ENCODE measurements around the gene TTC3. TPM values are rescaled to one million over a fixed set of nuclear protein-coding genes. Genes with fewer than 3 reads are reported as not detected.

TTC3 gene
- total and polyA plus RNA-seq, 10 of the 15 experiments (the other 5 are each of a cell fraction or from before 2014, with no cell fraction given) = 23.1 to 94.9 (median 72.7) TPM

DNA sequence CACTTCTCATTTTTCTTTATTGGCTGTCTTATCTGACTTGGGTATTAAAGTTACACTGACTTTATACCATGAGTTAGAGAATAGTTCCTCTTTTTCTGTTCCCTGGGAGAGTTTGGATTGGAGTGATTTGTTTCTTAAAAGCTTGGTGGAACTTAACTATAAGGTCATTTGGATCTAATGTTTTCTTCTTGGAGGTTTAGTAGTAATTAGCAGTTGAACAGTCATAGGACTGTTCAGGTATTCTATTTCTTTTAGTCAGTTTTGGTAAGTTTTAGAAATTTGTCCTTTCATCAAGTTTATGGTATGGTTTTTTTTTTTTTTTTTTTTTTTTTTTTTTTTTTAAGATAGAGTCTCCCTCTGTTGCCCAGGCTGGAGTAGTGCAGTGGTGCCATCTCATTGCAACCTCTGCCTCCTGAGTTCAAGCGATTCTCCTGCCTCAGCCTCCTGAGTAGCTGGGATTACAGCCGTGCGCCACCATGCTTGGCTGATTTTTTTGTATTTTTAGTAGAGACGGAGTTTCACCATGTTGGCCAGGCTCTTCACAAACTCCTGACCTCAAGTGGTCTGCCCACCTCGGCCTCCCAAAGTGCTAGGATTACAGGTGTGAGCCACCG is 6.3 kb downstream of the TTC3 start (continued):
- TF ChIP-seq, protein P1, sequence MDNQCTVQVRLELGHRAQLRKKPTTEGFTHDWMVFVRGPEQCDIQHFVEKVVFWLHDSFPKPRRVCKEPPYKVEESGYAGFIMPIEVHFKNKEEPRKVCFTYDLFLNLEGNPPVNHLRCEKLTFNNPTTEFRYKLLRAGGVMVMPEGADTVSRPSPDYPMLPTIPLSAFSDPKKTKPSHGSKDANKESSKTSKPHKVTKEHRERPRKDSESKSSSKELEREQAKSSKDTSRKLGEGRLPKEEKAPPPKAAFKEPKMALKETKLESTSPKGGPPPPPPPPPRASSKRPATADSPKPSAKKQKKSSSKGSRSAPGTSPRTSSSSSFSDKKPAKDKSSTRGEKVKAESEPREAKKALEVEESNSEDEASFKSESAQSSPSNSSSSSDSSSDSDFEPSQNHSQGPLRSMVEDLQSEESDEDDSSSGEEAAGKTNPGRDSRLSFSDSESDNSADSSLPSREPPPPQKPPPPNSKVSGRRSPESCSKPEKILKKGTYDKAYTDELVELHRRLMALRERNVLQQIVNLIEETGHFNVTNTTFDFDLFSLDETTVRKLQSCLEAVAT (IDR thresholded peaks at IDR 0.05) = 0 out of 2 replicates have a peak, but pooled peaks have one; percentile 52
- TF ChIP-seq SP1 (IDR thresholded peaks at IDR 0.05; ENCODE audit: low read depth, low read length) (no peak), MTA2 (IDR thresholded peaks at IDR 0.05; ENCODE audit: low read depth) (no peak), EGR1 (IDR thresholded peaks at IDR 0.05; ENCODE audit: borderline replicate concordance in 1 of 2, low read depth in 2 of 2, low read length in 2 of 2) (no peak), IKZF1 (conservative IDR thresholded peaks at IDR 0.05) (no peak), SMAD5 (IDR thresholded peaks at IDR 0.05; ENCODE audit: low read depth) (no peak), ZNF384 (IDR thresholded peaks at IDR 0.05; ENCODE audit: borderline replicate concordance, low read depth, low read length) (peak; percentile 76; the same call in 1 of the 2 replicates)
- TF ChIP-seq, protein P2, sequence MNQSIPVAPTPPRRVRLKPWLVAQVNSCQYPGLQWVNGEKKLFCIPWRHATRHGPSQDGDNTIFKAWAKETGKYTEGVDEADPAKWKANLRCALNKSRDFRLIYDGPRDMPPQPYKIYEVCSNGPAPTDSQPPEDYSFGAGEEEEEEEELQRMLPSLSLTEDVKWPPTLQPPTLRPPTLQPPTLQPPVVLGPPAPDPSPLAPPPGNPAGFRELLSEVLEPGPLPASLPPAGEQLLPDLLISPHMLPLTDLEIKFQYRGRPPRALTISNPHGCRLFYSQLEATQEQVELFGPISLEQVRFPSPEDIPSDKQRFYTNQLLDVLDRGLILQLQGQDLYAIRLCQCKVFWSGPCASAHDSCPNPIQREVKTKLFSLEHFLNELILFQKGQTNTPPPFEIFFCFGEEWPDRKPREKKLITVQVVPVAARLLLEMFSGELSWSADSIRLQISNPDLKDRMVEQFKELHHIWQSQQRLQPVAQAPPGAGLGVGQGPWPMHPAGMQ (IDR thresholded peaks at IDR 0.05; ENCODE audit: borderline replicate concordance) = no peak

DNA sequence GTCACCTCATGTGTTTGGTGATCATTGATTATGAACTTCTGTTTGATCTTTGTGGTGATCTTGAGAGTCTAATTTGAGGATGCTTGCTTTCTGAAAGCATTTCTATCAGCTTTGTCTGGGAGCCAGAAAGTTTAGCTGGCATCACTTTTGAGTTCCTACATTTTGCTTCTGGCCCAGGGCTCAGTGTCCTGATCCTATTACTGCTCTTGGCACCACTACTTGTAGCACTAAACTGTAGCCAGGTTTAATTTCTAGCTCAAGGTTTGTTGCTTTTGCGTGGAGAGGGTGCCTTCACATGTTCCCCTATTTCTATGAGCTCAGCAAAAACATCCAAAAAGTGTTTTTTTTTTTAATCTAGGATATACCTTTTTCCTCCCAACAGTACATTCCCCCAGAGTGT is 9.3 kb downstream of the TTC3 start:
- Histone ChIP-seq H3K4me1 (ENCODE audit: control insufficient read depth, insufficient read depth, low read length) (no peaks in the 10 kb centered on the region), H3K4me3 (no peak overlapping the region), H3K36me3 (ENCODE audit: control insufficient read depth in 2 of 2, insufficient read depth in 2 of 2, low read length in 1 of 2) (no peaks in the 10 kb centered on the region), H2AFZ (ENCODE audit: control insufficient read depth, low read depth, low read length) (no peak overlapping the region), H3K27ac (ENCODE audit: control insufficient read depth, insufficient read depth) (no peak overlapping the region), H3K9me3 (replicated peaks; ENCODE audit: control insufficient read depth, insufficient read depth, low read length) (no peaks in the 10 kb centered on the region), H4K20me1 (ENCODE audit: control insufficient read depth, insufficient read depth) (peaks cover under 1% of the 10 kb centered on the region; the same call in 1 of the 2 replicates), H3K27me3 (replicated peaks in 1 of 2; ENCODE audit: control insufficient read depth in 2 of 2, insufficient read depth in 2 of 2, low read length in 1 of 2) (no peaks in the 10 kb centered on the region), H3K79me2 (ENCODE audit: control insufficient read depth, insufficient read depth, low read length) (peaks cover 47% of the 10 kb centered on the region), H3K9ac (ENCODE audit: control insufficient read depth, insufficient read depth, low read length) (no peak overlapping the region), H3K4me2 (ENCODE audit: control insufficient read depth, insufficient read depth) (no peak overlapping the region)
- BruUV-seq (replicated peaks) = no TSS peak
- WGBS (ENCODE audit: insufficient coverage, insufficient replicate concordance, low lambda C conversion rate, missing lambda C conversion rate) = 100% methylated on average over 1 of the region's 1 CpG
- ChIA-PET SMC1A (ENCODE audit: uncharacterized antibody, unreplicated experiment) (interaction anchor here (0.8 to 1.1 kb wide), 3 partner anchors 10 to 145 kb away, joined by 3 to 6 read pairs (median 3); no protein-coding TSS in a partner anchor), RAD21 (ENCODE audit: unreplicated experiment) (no interaction called here), POLR2A (interaction anchor here (1.7 kb wide), 1 partner anchor 10 kb away, joined by 3 read pairs; no protein-coding TSS in a partner anchor), CTCF (interaction anchor here (1.0 to 1.2 kb wide), 2 partner anchors 105 to 117 kb away, joined by 3 to 7 read pairs; no protein-coding TSS in a partner anchor)
- FAIRE-seq (no peak), DNase-seq (ENCODE audit: low read depth, low spot score) (no peak), ATAC-seq (no peak)
- intact Hi-C loops (cut with micrococcal nuclease; ENCODE audit: unreplicated experiment) = no loop called here
- in situ Hi-C loops (cut with MboI) = no loop called here
- no peak for TF ChIP-seq YY1 (IDR thresholded peaks at IDR 0.05; ENCODE audit: low read depth, low read length)
- TF ChIP-seq, protein P3, sequence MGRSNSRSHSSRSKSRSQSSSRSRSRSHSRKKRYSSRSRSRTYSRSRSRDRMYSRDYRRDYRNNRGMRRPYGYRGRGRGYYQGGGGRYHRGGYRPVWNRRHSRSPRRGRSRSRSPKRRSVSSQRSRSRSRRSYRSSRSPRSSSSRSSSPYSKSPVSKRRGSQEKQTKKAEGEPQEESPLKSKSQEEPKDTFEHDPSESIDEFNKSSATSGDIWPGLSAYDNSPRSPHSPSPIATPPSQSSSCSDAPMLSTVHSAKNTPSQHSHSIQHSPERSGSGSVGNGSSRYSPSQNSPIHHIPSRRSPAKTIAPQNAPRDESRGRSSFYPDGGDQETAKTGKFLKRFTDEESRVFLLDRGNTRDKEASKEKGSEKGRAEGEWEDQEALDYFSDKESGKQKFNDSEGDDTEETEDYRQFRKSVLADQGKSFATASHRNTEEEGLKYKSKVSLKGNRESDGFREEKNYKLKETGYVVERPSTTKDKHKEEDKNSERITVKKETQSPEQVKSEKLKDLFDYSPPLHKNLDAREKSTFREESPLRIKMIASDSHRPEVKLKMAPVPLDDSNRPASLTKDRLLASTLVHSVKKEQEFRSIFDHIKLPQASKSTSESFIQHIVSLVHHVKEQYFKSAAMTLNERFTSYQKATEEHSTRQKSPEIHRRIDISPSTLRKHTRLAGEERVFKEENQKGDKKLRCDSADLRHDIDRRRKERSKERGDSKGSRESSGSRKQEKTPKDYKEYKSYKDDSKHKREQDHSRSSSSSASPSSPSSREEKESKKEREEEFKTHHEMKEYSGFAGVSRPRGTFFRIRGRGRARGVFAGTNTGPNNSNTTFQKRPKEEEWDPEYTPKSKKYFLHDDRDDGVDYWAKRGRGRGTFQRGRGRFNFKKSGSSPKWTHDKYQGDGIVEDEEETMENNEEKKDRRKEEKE (IDR thresholded peaks at IDR 0.05) = no peak
- TF ChIP-seq TCF12 (IDR thresholded peaks at IDR 0.05; ENCODE audit: low read depth, low read length) = no peak
- TF ChIP-seq, protein P4, sequence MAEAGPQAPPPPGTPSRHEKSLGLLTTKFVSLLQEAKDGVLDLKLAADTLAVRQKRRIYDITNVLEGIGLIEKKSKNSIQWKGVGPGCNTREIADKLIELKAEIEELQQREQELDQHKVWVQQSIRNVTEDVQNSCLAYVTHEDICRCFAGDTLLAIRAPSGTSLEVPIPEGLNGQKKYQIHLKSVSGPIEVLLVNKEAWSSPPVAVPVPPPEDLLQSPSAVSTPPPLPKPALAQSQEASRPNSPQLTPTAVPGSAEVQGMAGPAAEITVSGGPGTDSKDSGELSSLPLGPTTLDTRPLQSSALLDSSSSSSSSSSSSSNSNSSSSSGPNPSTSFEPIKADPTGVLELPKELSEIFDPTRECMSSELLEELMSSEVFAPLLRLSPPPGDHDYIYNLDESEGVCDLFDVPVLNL (IDR thresholded peaks at IDR 0.05; ENCODE audit: low read depth, low read length) = no peak

All from GM12878 (cell line).